A549 treated with AZD2906 at 1 μM for 4 hours (cell line): ENCODE data around the gene KEAP1. TPM values are rescaled to one million over a fixed set of nuclear protein-coding genes. Genes with fewer than 3 reads are reported as not detected.

Experiments used
- total RNA-seq: library from RNA; stranded (reverse); fragments of 200-300 nt; extraction: Qiagen RNA extraction; gene quantifications from 5 replicates; pipeline ENCODE4 v1.2.3, GENCODE V29; 2022

KEAP1 gene
- total RNA-seq: 47.1 to 61.8 TPM (median 52.3 TPM) in 5 replicates

DNA sequence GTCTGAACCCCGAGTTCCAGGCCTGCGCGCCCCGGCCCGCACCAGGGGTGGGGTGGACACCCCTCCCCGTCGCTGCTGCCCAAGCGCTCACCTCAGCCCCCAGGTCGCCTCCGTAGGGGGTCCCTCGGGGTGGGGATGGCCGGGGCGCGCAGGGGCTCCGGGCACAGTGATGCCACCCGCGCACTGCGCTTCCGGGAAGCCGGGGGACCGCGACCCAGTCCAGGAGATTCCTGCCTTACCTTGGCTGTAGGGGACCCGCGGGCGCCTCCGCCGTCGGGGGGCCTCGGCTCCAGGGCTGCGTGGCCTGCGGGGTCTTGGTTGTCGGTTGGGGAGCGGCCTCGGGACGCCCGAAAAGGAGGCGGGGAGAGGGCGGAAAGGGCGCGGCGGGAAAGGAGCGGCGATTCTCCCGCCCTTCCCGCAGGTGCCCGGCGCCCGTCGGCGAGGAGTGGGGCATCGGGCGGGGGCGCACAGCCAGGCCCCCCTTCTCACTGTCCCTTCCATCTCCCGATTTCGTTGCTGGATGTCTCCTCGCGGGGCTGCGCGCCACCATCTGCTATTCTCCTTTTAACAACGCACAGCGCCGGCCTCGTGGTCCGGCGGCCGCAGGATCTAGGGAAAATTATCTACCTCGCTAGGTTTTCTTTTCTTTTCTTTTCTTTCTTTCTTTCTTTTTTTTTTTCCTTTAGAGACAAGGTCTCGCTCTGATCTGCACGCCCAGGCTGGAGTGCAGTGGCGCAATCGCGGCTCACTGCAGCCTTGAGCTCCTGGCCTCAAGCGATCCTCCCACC lies at the start of gene KEAP1:
Gene KEAP1, minus strand, starts transcription at position 355 of the 788 bp plus-strand sequence. CDS start 3,323 bp downstream, outside the sequence.

DNA sequence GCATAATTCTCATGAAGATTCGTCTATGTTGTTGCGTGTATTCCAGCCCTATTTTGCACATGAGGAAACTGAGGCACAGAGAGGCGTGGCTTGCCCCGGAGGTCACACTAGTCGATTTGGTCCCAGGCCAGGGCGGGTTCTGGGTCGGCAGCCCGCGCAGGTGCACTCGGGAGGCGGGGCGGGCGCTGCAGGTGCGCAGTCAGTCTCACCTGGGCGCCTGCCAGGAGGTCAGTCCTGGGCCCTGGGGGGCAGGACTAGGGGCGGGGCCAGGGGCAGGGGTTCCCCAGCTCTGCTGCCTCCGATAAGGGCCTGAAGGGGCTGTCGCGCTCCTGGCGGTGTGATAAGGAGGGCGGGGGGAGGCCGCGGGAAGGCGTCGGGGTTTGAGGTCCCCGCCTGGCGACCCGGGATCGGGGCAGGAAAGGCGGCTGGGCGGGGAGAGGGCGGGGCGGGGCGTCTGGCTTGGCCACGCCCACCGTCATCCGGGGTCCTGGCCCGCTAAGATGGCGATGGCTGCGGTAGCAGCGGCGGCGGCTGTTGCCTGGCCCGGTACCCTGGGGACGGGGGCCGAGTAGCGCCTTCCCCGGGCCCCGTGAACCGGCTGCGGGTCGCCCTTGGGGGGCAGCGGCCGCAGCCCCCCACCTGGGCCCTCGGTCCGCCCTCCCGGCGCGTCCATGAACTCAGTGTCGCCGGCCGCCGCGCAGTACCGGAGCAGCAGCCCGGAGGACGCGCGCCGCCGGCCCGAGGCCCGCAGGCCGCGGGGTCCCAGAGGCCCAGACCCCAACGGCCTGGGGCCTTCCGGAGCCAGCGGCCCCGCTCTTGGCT lies 40.5 kb upstream of the KEAP1 start, which contains the start of gene ATG4D:
Gene ATG4D, plus strand, starts transcription at position 485 of the 822 bp plus-strand sequence. Its CDS starts 187 bp downstream, at position 672.

DNA sequence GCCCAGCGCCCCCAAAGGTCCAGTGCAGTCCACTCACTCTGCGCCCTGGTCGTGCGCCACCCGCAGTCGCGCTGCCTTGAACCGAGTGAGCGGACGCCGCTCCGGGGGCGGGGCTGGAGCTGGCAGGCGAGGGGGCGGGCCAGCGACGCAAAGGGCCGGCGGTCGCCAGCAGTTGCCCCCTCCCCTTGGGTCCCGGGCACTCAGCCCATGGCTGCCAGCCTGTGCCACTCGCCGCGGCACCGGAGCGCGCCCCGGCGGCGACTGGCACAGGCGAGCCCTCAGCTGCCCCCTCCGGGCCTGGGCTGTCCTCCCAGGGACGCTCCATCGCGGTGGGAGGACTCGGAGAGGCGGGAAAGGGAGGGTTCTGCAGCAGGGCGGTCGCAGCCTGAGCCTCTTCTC lies 14.2 kb upstream of the KEAP1 start, which contains the start of gene S1PR5:
Gene S1PR5, minus strand, starts transcription at position 87 of the 399 bp plus-strand sequence. CDS start 2,436 bp downstream, outside the sequence.

Other genes starting within 250 kb of the KEAP1 start
- 2.5 to 5.4 TPM (median 3.9 TPM) in 5 replicates for gene ICAM1, start 232.2 kb downstream of the KEAP1 start, total RNA-seq
- gene ICAM4, start 216.4 kb downstream of the KEAP1 start, total RNA-seq: 0.08 to 0.12 TPM (median 0.11 TPM) in 4 of 5 replicates, not detected in the other
- 0.58 to 1.0 TPM (median 0.84 TPM) in 5 replicates for gene ICAM5, start 213.4 kb downstream of the KEAP1 start, total RNA-seq
- 0.79 to 2.7 TPM (median 1.7 TPM) in 5 replicates for gene ZGLP1, start 193.5 kb downstream of the KEAP1 start, total RNA-seq
- gene FDX2, start 187.3 kb downstream of the KEAP1 start, total RNA-seq: 17.5 to 35.4 TPM (median 33.0 TPM) in 5 replicates
- 22.9 to 30.6 TPM (median 28.8 TPM) in 5 replicates for gene RAVER1, start 169.8 kb downstream of the KEAP1 start, total RNA-seq
- 6.2 to 9.8 TPM (median 8.2 TPM) in 5 replicates for gene ICAM3, start 163.7 kb downstream of the KEAP1 start, total RNA-seq
- gene TYK2, start 122.8 kb downstream of the KEAP1 start, total RNA-seq: 28.2 to 42.9 TPM (median 38.1 TPM) in 5 replicates
- 154 to 196 TPM (median 180 TPM) in 5 replicates for gene CDC37, start 99.8 kb downstream of the KEAP1 start, total RNA-seq
- 3.8 to 4.7 TPM (median 4.1 TPM) in 5 replicates for gene PDE4A, start 82.8 kb downstream of the KEAP1 start, total RNA-seq
- gene S1PR5, start 14.1 kb upstream of the KEAP1 start, total RNA-seq: 0.97 to 1.5 TPM (median 1.4 TPM) in 5 replicates
- 16.5 to 23.2 TPM (median 21.6 TPM) in 5 replicates for gene ATG4D, start 40.5 kb upstream of the KEAP1 start, total RNA-seq
- 13.5 to 16.6 TPM (median 15.2 TPM) in 5 replicates for gene KRI1, start 62.7 kb upstream of the KEAP1 start, total RNA-seq
- 4.4 to 7.4 TPM (median 5.7 TPM) in 5 replicates for gene CDKN2D, start 65.6 kb upstream of the KEAP1 start, total RNA-seq
- gene AP1M2, start 84.0 kb upstream of the KEAP1 start, total RNA-seq: 26.1 to 54.3 TPM (median 40.6 TPM) in 5 replicates
- 7.4 to 9.4 TPM (median 9.0 TPM) in 5 replicates for gene SLC44A2, start 122.2 kb upstream of the KEAP1 start, total RNA-seq
- 153 to 165 TPM (median 160 TPM) in 5 replicates for gene ILF3, start 151.0 kb upstream of the KEAP1 start, total RNA-seq
- gene QTRT1, start 198.1 kb upstream of the KEAP1 start, total RNA-seq: 29.8 to 36.2 TPM (median 33.0 TPM) in 5 replicates
- gene DNM2, start 214.7 kb upstream of the KEAP1 start, total RNA-seq: 50.3 to 58.7 TPM (median 54.2 TPM) in 5 replicates